ENCODE results near the gene MTM1.

DNA sequence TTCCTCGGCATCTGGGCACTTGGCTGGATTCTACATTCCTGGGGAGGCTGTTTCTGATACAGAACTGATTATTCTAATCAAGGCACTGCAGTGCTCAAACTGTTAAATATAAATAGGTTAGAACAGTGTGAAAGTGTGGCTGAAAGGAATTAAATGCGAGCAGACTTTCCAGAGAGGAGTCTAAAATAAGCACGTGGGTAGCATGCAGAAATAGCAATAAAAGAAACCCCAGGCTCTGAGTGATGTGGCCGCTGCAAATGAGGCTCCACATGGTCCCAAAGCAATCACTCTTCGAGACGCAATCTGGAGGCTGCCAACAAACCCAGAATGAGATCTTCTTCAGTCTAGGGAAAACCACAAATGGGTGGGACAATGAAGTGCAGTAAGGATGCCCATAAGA, 30.6 kb upstream of the MTM1 start:
- TF ChIP-seq, protein P1, sequence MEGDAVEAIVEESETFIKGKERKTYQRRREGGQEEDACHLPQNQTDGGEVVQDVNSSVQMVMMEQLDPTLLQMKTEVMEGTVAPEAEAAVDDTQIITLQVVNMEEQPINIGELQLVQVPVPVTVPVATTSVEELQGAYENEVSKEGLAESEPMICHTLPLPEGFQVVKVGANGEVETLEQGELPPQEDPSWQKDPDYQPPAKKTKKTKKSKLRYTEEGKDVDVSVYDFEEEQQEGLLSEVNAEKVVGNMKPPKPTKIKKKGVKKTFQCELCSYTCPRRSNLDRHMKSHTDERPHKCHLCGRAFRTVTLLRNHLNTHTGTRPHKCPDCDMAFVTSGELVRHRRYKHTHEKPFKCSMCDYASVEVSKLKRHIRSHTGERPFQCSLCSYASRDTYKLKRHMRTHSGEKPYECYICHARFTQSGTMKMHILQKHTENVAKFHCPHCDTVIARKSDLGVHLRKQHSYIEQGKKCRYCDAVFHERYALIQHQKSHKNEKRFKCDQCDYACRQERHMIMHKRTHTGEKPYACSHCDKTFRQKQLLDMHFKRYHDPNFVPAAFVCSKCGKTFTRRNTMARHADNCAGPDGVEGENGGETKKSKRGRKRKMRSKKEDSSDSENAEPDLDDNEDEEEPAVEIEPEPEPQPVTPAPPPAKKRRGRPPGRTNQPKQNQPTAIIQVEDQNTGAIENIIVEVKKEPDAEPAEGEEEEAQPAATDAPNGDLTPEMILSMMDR (IDR thresholded peaks at IDR 0.05): no peak
- TF ChIP-seq EP300 (IDR thresholded peaks at IDR 0.05): no peak
